Mucosa of descending colon (tissue), 3 donors: ENCODE data around the gene SLC16A6. TPM values are rescaled to one million over a fixed set of nuclear protein-coding genes. Genes with fewer than 3 reads are reported as not detected.
"Not testable (repeated sequence)": the region's sequence is repeated elsewhere in the genome, so short reads cannot be mapped to it uniquely, and the experiment has no call there.

ENCODE experiments used
- ATAC-seq: fragments of 200-7000 bp; cut with Tn5 transposase; one replicate; pipeline ENCODE4 v1.9.1; 2020; ENCODE audit warnings: mild to moderate bottlenecking, moderate library complexity
- DNase-seq, 3 donors: peaks; one replicate each; pipeline ENCODE4 v3.0.0-alpha.2; 2020
- H3K36me3 ChIP-seq: fragments of 200-600 bp; one replicate; pipeline ENCODE4 v1.8.0; 2021; ENCODE audit warnings: low read depth, mild to moderate bottlenecking
- H3K4me1 ChIP-seq: fragments of 200-600 bp; one replicate; pipeline ENCODE4 v1.8.0; 2021; ENCODE audit warnings: low read depth, mild to moderate bottlenecking
- H3K4me3 ChIP-seq: fragments of 200-600 bp; one replicate; pipeline ENCODE4 v1.8.0; 2021; ENCODE audit warnings: mild to moderate bottlenecking
- H3K9me3 ChIP-seq: fragments of 200-600 bp; one replicate; pipeline ENCODE4 v1.8.0; 2021; ENCODE audit warnings: mild to moderate bottlenecking
- intact Hi-C, 2 donors: fragments of 100-400 bp; cut with DNase I in 1 of 2; cut with micrococcal nuclease in 1 of 2; formaldehyde crosslinking; loops; one replicate each; pipeline versions ENCODE4 v1.11.0 to v1.11.1; 2022; cut with DNase I, micrococcal nuclease
- total RNA-seq, 3 donors: library from RNA; stranded (reverse); fragmentation: NEBNext Ultra II Directional in 2 of 3; extraction: Animal tissue kit (Norgen Biotek cat#: 25700) in 2 of 3; gene quantifications; one replicate each; pipeline versions ENCODE4 v1.2.1 to v1.2.4, GENCODE V29; 2021 to 2023
- TF ChIP-seq, protein P1 (sequence below): fragments of 200-600 bp; IDR thresholded peaks from one replicate; pipeline ENCODE4 v1.8.0; 2022; ENCODE audit warnings: antibody characterized with exemption, mild to moderate bottlenecking
- donor health status: DM: no; HTN: no; CAD: no; lungs with moderate emphysema.
- donor health status: DM: no; HTN: no; CAD: no.
- donor health status: DM: no; HTN: yes; CAD: no.

SLC16A6 gene
- total RNA-seq, 3 donors from 2014 or later = 0.14 to 0.47 (median 0.34) TPM

DNA sequence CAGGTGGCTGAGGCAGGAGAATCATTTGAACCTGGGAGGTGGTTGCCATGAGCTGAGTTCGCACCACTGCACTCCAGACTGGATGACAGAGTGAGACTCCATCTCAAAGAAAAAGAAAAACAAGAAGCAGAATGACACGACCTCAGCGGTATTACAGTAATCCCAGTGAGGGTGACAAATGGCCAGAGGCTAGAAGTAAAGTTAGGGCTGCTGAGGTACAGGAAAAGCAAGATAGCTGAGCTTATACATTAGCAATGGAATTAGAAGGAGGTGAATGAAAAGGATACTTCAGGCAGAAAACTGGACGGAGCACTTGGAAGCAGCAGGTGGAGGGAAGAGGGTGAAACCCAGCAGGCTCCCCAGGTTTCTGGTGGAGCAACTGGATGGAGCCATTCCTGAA is 69.1 kb downstream of the SLC16A6 start:
- H3K4me3 ChIP-seq = no peak overlapping the region

DNA sequence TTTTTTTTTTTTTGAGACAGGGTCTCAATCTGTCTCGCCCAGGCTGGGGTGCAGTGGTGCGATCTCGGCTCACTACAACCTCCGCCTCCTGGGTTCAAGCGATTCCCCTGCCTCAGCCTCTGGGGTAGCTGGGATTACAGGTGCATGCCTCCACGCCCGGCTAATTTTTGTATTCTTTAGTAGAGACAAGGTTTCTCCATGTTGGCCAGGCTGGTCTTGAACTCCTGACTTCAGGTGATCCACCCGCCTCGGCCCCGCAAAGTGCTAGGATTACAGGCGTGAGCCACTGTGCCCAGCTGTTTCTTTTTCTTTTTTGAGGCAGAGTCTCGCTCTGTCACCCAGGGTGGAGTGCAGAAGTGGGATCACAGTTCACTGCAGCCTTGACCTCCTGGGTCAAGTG is 70.1 kb downstream of the SLC16A6 start:
- intact Hi-C loops, H3K36me3 ChIP-seq, DNase-seq, H3K9me3 ChIP-seq, H3K4me1 ChIP-seq, ATAC-seq, H3K4me3 ChIP-seq: not testable (repeated sequence)

More for the DNA sequence above, 69.1 kb downstream of the SLC16A6 start:
- no peaks in the 10 kb centered on the region for H3K36me3 ChIP-seq
- no peaks in the 10 kb centered on the region for H3K9me3 ChIP-seq
- no peaks in the 10 kb centered on the region for H3K4me1 ChIP-seq
- DNase-seq = no peak
- intact Hi-C loops = no loop called here
- TF ChIP-seq, protein P1, sequence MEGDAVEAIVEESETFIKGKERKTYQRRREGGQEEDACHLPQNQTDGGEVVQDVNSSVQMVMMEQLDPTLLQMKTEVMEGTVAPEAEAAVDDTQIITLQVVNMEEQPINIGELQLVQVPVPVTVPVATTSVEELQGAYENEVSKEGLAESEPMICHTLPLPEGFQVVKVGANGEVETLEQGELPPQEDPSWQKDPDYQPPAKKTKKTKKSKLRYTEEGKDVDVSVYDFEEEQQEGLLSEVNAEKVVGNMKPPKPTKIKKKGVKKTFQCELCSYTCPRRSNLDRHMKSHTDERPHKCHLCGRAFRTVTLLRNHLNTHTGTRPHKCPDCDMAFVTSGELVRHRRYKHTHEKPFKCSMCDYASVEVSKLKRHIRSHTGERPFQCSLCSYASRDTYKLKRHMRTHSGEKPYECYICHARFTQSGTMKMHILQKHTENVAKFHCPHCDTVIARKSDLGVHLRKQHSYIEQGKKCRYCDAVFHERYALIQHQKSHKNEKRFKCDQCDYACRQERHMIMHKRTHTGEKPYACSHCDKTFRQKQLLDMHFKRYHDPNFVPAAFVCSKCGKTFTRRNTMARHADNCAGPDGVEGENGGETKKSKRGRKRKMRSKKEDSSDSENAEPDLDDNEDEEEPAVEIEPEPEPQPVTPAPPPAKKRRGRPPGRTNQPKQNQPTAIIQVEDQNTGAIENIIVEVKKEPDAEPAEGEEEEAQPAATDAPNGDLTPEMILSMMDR = no peak
- no peak for ATAC-seq

DNA sequence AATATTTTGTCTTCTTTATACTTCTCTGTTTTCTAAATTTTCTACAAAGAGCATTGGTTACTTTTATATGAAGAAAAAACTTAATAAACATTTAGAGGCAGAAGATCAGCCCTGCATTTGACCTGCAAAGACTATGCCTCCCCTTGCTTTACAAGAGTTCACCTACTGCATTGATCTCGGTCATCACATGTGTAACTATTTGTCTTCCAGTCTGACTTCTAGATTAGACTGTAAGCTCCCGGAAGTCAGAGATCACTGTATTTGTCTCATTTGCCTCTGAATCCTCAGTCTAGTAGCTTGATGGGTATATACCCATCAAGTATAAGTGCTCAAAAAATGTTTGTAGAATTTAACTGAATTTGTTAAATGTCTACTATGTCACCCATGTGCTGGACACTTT is 70.7 kb downstream of the SLC16A6 start:
- ATAC-seq, H3K9me3 ChIP-seq, H3K36me3 ChIP-seq, intact Hi-C loops, DNase-seq, H3K4me1 ChIP-seq, H3K4me3 ChIP-seq: not testable (repeated sequence)

DNA sequence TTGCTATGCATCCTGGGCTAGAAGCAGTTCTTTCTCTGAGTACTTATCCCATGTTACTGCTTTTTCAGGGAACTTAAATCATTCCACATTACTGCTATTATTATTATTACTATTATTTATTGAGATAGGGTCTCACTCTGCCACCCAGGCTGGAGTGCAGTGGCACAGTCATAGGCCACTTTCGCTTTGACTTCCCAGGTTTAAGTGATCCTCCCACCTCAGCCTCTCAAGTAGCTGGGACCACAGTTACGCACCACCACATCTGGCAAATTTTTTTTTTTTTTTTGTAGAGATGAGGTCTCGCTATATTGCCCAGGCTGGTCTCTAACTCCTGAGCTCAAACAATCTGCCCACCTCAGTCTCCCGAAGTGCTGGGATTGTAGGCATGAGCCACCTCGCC is 71.5 kb downstream of the SLC16A6 start:
- H3K9me3 ChIP-seq, intact Hi-C loops, H3K4me3 ChIP-seq, DNase-seq, ATAC-seq, H3K36me3 ChIP-seq, H3K4me1 ChIP-seq: not testable (repeated sequence)

Other genes starting within 250 kb of the SLC16A6 start
- gene AMZ2, start 43.1 kb downstream of the SLC16A6 start, total RNA-seq = 10 to 100 TPM; 38.0 to 72.0 (median 44.6) TPM
- 1 to 10 TPM; 1.7 to 3.1 (median 2.1) TPM for gene ARSG, start 368 bp upstream of the SLC16A6 start, total RNA-seq
- 10 to 100 TPM; 56.0 to 99.3 (median 99.0) TPM for gene WIPI1, start 166.4 kb upstream of the SLC16A6 start, total RNA-seq
- 100 to 1,000 TPM; 132 to 238 (median 147) TPM for gene PRKAR1A, start 221.3 kb upstream of the SLC16A6 start, total RNA-seq